Fibroblast of skin of left quadriceps (primary cell): Measurements from ENCODE around the gene PRPF18.

Experiments used
- DNase-seq, 2 experiments: peaks; one replicate each; pipeline ENCODE4 v3.0.0-alpha.2; 2013; ENCODE audit warnings: low read depth in 2 of 2

Gene PRPF18

GRCh38 chr10:13637894-13638293 is 51.1 kb downstream of the PRPF18 start:
- no peak for DNase-seq

- DNase-seq = no peak
Observed at GRCh38 chr10:13642293-13642692, 55.5 kb downstream of the PRPF18 start.

GRCh38 chr10:13643016-13643415 is 56.3 kb downstream of the PRPF18 start:
- no peak for DNase-seq

GRCh38 chr10:13644866-13645265 is 58.1 kb downstream of the PRPF18 start:
- no peak for DNase-seq

- DNase-seq = no peak
Observed at GRCh38 chr10:13648425-13648824, 61.7 kb downstream of the PRPF18 start.

- DNase-seq = no peak
Observed at GRCh38 chr10:13649844-13650520, 63.2 kb downstream of the PRPF18 start.

GRCh38 chr10:13650961-13651360 is 64.2 kb downstream of the PRPF18 start:
- DNase-seq = no peak

- DNase-seq = no peak
Observed at GRCh38 chr10:13651969-13652720, 65.4 kb downstream of the PRPF18 start.

- no peak for DNase-seq
Observed at GRCh38 chr10:13652860-13653259, 66.1 kb downstream of the PRPF18 start.

GRCh38 chr10:13654118-13654830 is 67.5 kb downstream of the PRPF18 start:
- no peak for DNase-seq

GRCh38 chr10:13654846-13655245 is 68.1 kb downstream of the PRPF18 start:
- DNase-seq = no peak

- no peak for DNase-seq
Observed at GRCh38 chr10:13656337-13657100, 69.8 kb downstream of the PRPF18 start.

GRCh38 chr10:13657101-13657680 is 70.4 kb downstream of the PRPF18 start:
- no peak for DNase-seq

- DNase-seq = no peak
Observed at GRCh38 chr10:13658264-13658663, 71.5 kb downstream of the PRPF18 start.

- DNase-seq = no peak
Observed at GRCh38 chr10:13658871-13659685, 72.3 kb downstream of the PRPF18 start.

GRCh38 chr10:13659887-13660550 is 73.3 kb downstream of the PRPF18 start:
- DNase-seq = peak; percentile 55 to 57

GRCh38 chr10:13660551-13660920 is 73.8 kb downstream of the PRPF18 start:
- DNase-seq = peak in 1 of 2 experiments; percentile 38

- no peak for DNase-seq
Observed at GRCh38 chr10:13661256-13661655, 74.5 kb downstream of the PRPF18 start.

GRCh38 chr10:13665516-13666262 is 78.9 kb downstream of the PRPF18 start:
- DNase-seq = no peak
